Neural cell (in vitro differentiated cells): Measurements from ENCODE around the gene COPS4. TPM values are rescaled to one million over a fixed set of nuclear protein-coding genes. Genes with fewer than 3 reads are reported as not detected.

ENCODE experiments used
- H2AFZ ChIP-seq: fragments of 200-600, 300-800 bp; sonication (generic), shearing (Covaris generic); 2 replicates; pipeline ENCODE4 v1.6.0; 2014; ENCODE audit warnings: low read depth, mild to moderate bottlenecking, antibody characterized with exemption, low read length, moderate library complexity
- H3F3A ChIP-seq: fragments of 200-600 bp; shearing (Covaris generic); 2 replicates; pipeline ENCODE4 v1.6.1; 2016; ENCODE audit warnings: mild to moderate bottlenecking, moderate library complexity, mixed read lengths, antibody characterized with exemption, low read length; ENCODE audit not compliant: insufficient read depth, poor library complexity, severe bottlenecking
- H3K27ac ChIP-seq: fragments of 200-600, 300-800 bp; sonication (generic), shearing (Covaris generic); 2 replicates; pipeline ENCODE4 v1.5.1; 2014; ENCODE audit warnings: mild to moderate bottlenecking, low read length, moderate library complexity
- H3K27me3 ChIP-seq: fragments of 300-800, 200-600 bp; sonication (generic), shearing (Covaris generic); 2 replicates; pipeline ENCODE4 v1.6.0; 2014; ENCODE audit warnings: mild to moderate bottlenecking, low read depth, low read length, moderate library complexity; ENCODE audit not compliant: insufficient read depth
- H3K36me3 ChIP-seq: fragments of 300-800, 200-600 bp; sonication (generic), shearing (Covaris generic); 2 replicates; pipeline ENCODE4 v1.5.1; 2014; ENCODE audit warnings: mild to moderate bottlenecking, antibody characterized with exemption, low read length, moderate library complexity; ENCODE audit not compliant: insufficient read depth
- H3K4me2 ChIP-seq: fragments of 300-800, 200-600 bp; sonication (generic), shearing (Covaris generic); 2 replicates; pipeline ENCODE4 v1.6.0; 2014; ENCODE audit warnings: mild to moderate bottlenecking, low read length
- H3K4me3 ChIP-seq: fragments of 300-800, 200-600 bp; sonication (generic), shearing (Covaris generic); 2 replicates; pipeline ENCODE4 v1.5.1; 2014; ENCODE audit warnings: mild to moderate bottlenecking, low read length, moderate library complexity
- H3K79me2 ChIP-seq: fragments of 200-600 bp; shearing (Covaris generic); replicated peaks from 2 replicates; pipeline ENCODE4 v1.6.0; 2014; ENCODE audit warnings: mild to moderate bottlenecking, low read length, moderate library complexity; ENCODE audit not compliant: insufficient read depth
- H3K9ac ChIP-seq: fragments of 300-800, 200-600 bp; sonication (generic), shearing (Covaris generic); 2 replicates; pipeline ENCODE4 v1.6.1; 2016; ENCODE audit warnings: mild to moderate bottlenecking, low read length, mixed read lengths
- H3K9me2 ChIP-seq: fragments of 200-600 bp; shearing (Covaris generic); 2 replicates; pipeline ENCODE4 v1.6.1; 2016; ENCODE audit warnings: mild to moderate bottlenecking, low read length, mixed read lengths; ENCODE audit not compliant: insufficient read depth
- H3K9me3 ChIP-seq: fragments of 200-600, 300-800 bp; sonication (generic), shearing (Covaris generic); 2 replicates; pipeline ENCODE4 v1.6.1; 2016; ENCODE audit warnings: mild to moderate bottlenecking, mixed run types, low read length, moderate library complexity, mixed read lengths
- H4K20me1 ChIP-seq: fragments of 200-600 bp; shearing (Covaris generic); 2 replicates; pipeline ENCODE4 v1.6.1; 2016; ENCODE audit warnings: mild to moderate bottlenecking, mixed run types; ENCODE audit not compliant: insufficient read depth
- CTCF ChIP-seq: fragments of 450-650 bp; IDR thresholded peaks from 2 replicates; pipeline ENCODE4 v1.5.1; 2014; ENCODE audit warnings: antibody characterized with exemption, mild to moderate bottlenecking, moderate library complexity; ENCODE audit not compliant: poor library complexity, severe bottlenecking
- EP300 ChIP-seq: fragments of 450-650 bp; conservative IDR thresholded peaks from 2 replicates; pipeline ENCODE4 v1.6.1; 2014; ENCODE audit warnings: antibody characterized with exemption, mild to moderate bottlenecking, moderate library complexity; ENCODE audit not compliant: poor library complexity, severe bottlenecking
- EZH2 ChIP-seq: fragments of 200-600, 300-800 bp; shearing (Covaris generic), sonication (generic); IDR thresholded peaks from 2 replicates; pipeline ENCODE4 v1.6.1; 2014; ENCODE audit warnings: antibody characterized with exemption, low read length, borderline replicate concordance, mild to moderate bottlenecking; ENCODE audit not compliant: insufficient read depth, poor library complexity, severe bottlenecking
- MXI1 ChIP-seq: fragments of 450-650 bp; conservative IDR thresholded peaks from 2 replicates; pipeline ENCODE4 v1.6.1; 2014; ENCODE audit warnings: antibody characterized with exemption, mild to moderate bottlenecking; ENCODE audit not compliant: poor library complexity, severe bottlenecking
- POLR2AphosphoS5 ChIP-seq: IDR thresholded peaks from 2 replicates; pipeline ENCODE4 v1.6.1; 2012
- RAD21 ChIP-seq: fragments of 450-650 bp; conservative IDR thresholded peaks from 2 replicates; pipeline ENCODE4 v1.6.1; 2014; ENCODE audit warnings: antibody characterized with exemption, mild to moderate bottlenecking, moderate library complexity
- REST ChIP-seq: IDR thresholded peaks from 2 replicates; pipeline ENCODE4 v1.6.1; 2012; ENCODE audit warnings: borderline replicate concordance
- SMC3 ChIP-seq: fragments of 450-650 bp; conservative IDR thresholded peaks from 2 replicates; pipeline ENCODE4 v1.6.1; 2014; ENCODE audit warnings: antibody characterized with exemption, mild to moderate bottlenecking, moderate library complexity; ENCODE audit not compliant: poor library complexity
- TAF1 ChIP-seq: IDR thresholded peaks from 2 replicates; pipeline ENCODE4 v1.6.1; 2012; ENCODE audit warnings: low read depth
- polyA plus RNA-seq: library from polyadenylated mRNA; depleted of rRNA; stranded (reverse); fragments of >200 nt; gene quantifications from 2 replicates; pipeline ENCODE4 v1.2.3, GENCODE V29; 2014

The COPS4 gene
- polyA plus RNA-seq, 1 donor from 2014 or later = 77.7 TPM

- no peak for TF ChIP-seq POLR2AphosphoS5
- no peak for TF ChIP-seq MXI1
- no peak for TF ChIP-seq TAF1
- TF ChIP-seq RAD21 = no peak
- no peak for TF ChIP-seq EP300
- TF ChIP-seq CTCF = no peak
- no peak for TF ChIP-seq REST
- no peak for TF ChIP-seq SMC3
- TF ChIP-seq EZH2 = no peak
- Histone ChIP-seq H3F3A (no peaks in the 10 kb centered on the region), H3K36me3 (no peaks in the 10 kb centered on the region)
These were observed 61.4 kb downstream of the COPS4 start for GRCh38 chr4:83096397-83096796.

GRCh38 chr4:83104991-83105390 is 70.0 kb downstream of the COPS4 start:
- Histone ChIP-seq H3K79me2 (no peaks in the 10 kb centered on the region), H3K9me3 (no peaks in the 10 kb centered on the region), H3K9ac (no peak overlapping the region), H2AFZ (no peak overlapping the region), H3K4me2 (no peak overlapping the region), H3K9me2 (no peaks in the 10 kb centered on the region), H3K27ac (no peak overlapping the region), H3F3A (no peaks in the 10 kb centered on the region), H3K4me3 (no peak overlapping the region), H3K27me3 (peaks cover 19% of the 10 kb centered on the region), H4K20me1 (no peaks in the 10 kb centered on the region), H3K36me3 (no peaks in the 10 kb centered on the region)
- no peak for TF ChIP-seq MXI1
- TF ChIP-seq EZH2 = no peak
- no peak for TF ChIP-seq REST
- no peak for TF ChIP-seq CTCF
- TF ChIP-seq SMC3 = no peak
- TF ChIP-seq POLR2AphosphoS5 = no peak
- no peak for TF ChIP-seq EP300
- no peak for TF ChIP-seq RAD21
- TF ChIP-seq TAF1 = no peak

More at GRCh38 chr4:83096397-83096796, 61.4 kb downstream of the COPS4 start:
- Histone ChIP-seq H3K9me3 (no peaks in the 10 kb centered on the region), H3K79me2 (no peaks in the 10 kb centered on the region), H3K27ac (no peak overlapping the region), H4K20me1 (no peaks in the 10 kb centered on the region), H2AFZ (no peak overlapping the region), H3K4me2 (no peak overlapping the region), H3K4me3 (no peak overlapping the region), H3K9me2 (no peaks in the 10 kb centered on the region), H3K9ac (no peak overlapping the region), H3K27me3 (no peaks in the 10 kb centered on the region)
